ENCODE measurements around the gene ROBO1.

Gene ROBO1

DNA sequence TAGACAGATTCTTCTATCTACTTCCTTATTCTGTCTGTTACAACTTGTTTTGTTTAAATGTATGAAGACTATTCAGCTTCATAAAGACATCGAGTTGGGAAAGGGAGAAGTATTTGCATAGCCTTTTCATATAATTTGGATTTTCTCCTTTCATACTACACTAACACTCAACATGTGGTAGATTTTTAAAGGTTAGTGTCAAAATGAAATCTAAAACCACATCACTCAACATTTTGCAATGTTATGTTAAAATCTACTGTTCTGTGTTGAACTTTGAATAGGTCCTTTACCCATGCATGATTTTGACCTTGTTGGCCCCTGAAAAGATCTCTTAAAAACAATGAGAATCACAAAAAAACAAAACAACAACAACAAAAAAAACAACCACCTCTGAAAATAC lies 860.9 kb downstream of the ROBO1 start:
- H3K4me3 ChIP-seq (ENCODE audit: control insufficient read depth, low read depth, low read length), result no peak overlapping the region
- TF ChIP-seq, protein P1, sequence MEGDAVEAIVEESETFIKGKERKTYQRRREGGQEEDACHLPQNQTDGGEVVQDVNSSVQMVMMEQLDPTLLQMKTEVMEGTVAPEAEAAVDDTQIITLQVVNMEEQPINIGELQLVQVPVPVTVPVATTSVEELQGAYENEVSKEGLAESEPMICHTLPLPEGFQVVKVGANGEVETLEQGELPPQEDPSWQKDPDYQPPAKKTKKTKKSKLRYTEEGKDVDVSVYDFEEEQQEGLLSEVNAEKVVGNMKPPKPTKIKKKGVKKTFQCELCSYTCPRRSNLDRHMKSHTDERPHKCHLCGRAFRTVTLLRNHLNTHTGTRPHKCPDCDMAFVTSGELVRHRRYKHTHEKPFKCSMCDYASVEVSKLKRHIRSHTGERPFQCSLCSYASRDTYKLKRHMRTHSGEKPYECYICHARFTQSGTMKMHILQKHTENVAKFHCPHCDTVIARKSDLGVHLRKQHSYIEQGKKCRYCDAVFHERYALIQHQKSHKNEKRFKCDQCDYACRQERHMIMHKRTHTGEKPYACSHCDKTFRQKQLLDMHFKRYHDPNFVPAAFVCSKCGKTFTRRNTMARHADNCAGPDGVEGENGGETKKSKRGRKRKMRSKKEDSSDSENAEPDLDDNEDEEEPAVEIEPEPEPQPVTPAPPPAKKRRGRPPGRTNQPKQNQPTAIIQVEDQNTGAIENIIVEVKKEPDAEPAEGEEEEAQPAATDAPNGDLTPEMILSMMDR (conservative IDR thresholded peaks at IDR 0.05; ENCODE audit: control insufficient read depth, insufficient read depth, low read depth, low read length), result no peak
- DNase-seq (ENCODE audit: low read depth), result no peak

DNA sequence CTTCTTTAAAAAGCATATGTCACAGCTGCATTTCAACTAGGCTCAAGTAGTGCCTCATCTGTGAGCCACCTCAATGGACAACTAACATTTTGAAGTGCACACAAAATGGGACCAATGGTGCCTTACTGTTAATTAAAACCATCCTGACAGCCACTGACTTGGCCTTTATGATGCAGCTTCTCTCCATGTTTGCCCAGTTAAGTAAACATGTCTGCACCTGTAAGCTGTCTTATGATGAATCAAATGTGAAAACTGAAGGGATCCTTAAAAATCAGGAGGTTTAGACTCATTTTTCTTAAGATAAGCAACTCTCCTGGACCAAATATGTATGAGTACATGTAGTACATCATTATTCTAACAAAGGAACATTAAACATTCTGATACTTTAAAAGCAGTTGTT lies 861.6 kb downstream of the ROBO1 start:
- TF ChIP-seq, protein P1 (conservative IDR thresholded peaks at IDR 0.05; ENCODE audit: control insufficient read depth, insufficient read depth, low read depth, low read length), result no peak
- H3K4me3 ChIP-seq (ENCODE audit: control insufficient read depth, low read depth, low read length), result no peak overlapping the region
- no peak for DNase-seq (ENCODE audit: low read depth)

DNA sequence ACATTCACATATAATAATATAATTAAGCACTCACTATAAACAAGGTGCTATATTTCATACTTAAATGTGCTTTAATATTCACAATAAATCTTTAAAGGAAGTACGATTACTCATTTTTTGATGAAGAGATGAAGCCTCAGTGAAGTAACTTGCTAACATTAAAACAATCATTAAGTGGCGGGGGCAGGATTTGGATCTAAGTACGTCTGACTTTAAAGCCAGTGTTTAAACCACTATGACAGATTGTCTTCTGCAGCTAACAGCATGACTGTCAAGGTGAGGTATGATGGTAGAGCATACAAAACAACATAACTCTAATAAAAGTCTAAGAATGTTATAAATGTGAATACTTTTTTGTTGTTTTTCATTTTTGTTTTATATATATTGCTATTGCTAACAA lies 862.1 kb downstream of the ROBO1 start:
- TF ChIP-seq, protein P1 (conservative IDR thresholded peaks at IDR 0.05; ENCODE audit: control insufficient read depth, insufficient read depth, low read depth, low read length), result no peak
- no peak overlapping the region for H3K4me3 ChIP-seq (ENCODE audit: control insufficient read depth, low read depth, low read length)
- no peak for DNase-seq (ENCODE audit: low read depth)

DNA sequence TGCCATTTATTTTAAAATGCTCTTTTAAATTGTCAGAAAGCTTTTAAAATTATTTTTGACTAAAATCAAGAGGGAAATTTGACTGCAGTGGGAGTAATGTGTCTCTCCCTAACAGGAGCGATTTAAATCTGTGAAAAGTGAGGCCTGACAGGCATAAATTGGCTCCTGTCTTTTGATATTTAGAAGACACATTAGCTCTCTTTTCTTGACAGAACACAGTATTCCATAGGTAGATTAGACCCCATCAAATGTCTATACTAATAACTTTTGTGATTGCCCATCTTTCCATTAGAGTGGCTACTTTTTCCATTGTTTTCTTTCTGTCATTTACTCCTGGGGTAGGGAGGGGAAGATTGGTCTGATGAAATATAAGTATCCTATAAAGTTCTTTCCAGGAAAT lies 866.3 kb downstream of the ROBO1 start:
- TF ChIP-seq, protein P1 (conservative IDR thresholded peaks at IDR 0.05; ENCODE audit: control insufficient read depth, insufficient read depth, low read depth, low read length), result no peak
- H3K4me3 ChIP-seq (ENCODE audit: control insufficient read depth, low read depth, low read length), result no peak overlapping the region
- DNase-seq (ENCODE audit: low read depth), result no peak

DNA sequence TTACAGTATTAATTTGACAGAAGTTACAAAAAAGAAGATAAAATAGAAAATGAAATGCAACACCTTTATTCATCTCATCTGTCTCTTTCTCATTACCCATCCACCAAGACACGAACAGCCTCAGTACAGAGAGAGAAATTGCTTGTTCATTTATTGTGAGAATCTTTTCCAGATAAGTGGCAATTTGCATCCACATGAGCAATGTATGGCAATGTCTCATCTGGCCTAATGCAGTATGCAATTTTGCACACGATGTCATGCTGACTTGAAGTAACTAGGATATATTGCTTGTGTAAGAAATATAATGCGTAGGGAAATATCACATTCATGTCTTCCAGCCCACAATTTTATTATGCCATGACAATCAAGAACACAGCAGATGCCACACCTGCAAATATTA lies 866.9 kb downstream of the ROBO1 start:
- H3K4me3 ChIP-seq (ENCODE audit: control insufficient read depth, low read depth, low read length), result no peak overlapping the region
- DNase-seq (ENCODE audit: low read depth), result no peak
- TF ChIP-seq, protein P1 (conservative IDR thresholded peaks at IDR 0.05; ENCODE audit: control insufficient read depth, insufficient read depth, low read depth, low read length), result no peak

DNA sequence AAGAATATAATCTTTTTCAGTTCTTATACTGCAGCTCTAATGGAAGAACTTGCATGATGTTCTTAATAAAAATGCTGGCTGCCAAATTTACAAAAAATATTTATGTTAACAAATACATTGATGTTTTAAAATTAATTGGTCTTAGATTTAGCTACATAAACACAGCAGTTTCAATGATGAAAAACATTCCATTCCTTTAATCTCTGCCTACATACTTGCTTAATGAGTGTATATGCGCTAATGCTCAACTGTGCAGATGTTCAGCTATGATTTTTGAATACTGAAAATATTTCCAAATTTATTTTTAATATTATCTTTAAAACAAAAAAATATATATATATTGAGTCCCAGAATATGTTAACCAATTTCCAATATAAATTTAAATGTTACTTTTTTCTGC lies 867.4 kb downstream of the ROBO1 start:
- no peak for DNase-seq (ENCODE audit: low read depth)
- no peak overlapping the region for H3K4me3 ChIP-seq (ENCODE audit: control insufficient read depth, low read depth, low read length)
- TF ChIP-seq, protein P1 (conservative IDR thresholded peaks at IDR 0.05; ENCODE audit: control insufficient read depth, insufficient read depth, low read depth, low read length), result no peak

DNA sequence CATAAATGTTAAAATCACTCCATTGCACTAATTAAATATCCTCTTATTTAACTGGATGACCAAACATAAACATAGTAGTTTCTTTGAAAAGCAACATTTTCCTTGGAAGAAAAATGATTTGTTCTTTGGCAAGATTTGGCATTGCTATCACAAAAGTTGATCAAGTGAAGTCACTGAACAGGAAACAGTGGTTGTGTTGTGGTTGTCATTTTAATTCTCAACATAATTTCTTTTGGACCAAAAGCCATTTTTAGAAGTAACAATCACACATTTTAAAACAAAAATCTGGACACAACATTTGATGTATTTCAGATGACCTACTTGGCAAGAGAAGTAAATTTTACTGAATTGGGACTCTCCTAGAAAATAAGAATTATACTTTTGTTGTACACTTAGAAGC lies 872.3 kb downstream of the ROBO1 start:
- TF ChIP-seq, protein P1 (conservative IDR thresholded peaks at IDR 0.05; ENCODE audit: control insufficient read depth, insufficient read depth, low read depth, low read length), result no peak
- H3K4me3 ChIP-seq (ENCODE audit: control insufficient read depth, low read depth, low read length), result no peak overlapping the region
- no peak for DNase-seq (ENCODE audit: low read depth)
